ENCODE results near the gene TBC1D23. TPM values are rescaled to one million over a fixed set of nuclear protein-coding genes. Genes with fewer than 3 reads are reported as not detected.
"Not testable (repeated sequence)": the region's sequence is repeated elsewhere in the genome, so short reads cannot be mapped to it uniquely, and the experiment has no call there.

TBC1D23 gene
- total RNA-seq, 2 donors from 2014 or later = 16.9 to 21.6 TPM

DNA sequence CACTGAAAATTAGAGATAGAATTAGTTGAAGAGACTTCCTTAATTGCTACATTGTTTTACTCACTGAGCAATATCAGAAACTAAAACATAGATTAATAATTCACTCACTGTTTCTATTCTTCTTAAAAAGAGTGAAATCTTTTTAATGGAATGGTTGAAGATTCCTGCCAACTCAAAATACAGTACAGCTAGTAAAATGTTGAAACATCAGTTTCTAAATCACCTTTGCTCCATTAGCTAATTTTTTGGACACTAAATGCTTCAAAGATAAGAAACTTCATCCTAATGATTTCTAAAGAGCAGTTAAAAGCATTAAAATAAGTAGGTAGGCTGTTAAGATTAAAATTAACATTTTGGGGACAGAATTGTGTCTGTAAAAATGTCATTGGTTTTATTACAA is 63.3 kb downstream of the TBC1D23 start:
- DNase-seq (ENCODE audit: low spot score in 2 of 2) = no peak
- H3K27ac Mint-ChIP-seq = no peak overlapping the region
- no peak for ATAC-seq
- H3K36me3 Mint-ChIP-seq = peaks cover 0 to 10% of the 10 kb centered on the region in 2 donors
- H3K9me3 Mint-ChIP-seq = no peaks in the 10 kb centered on the region

DNA sequence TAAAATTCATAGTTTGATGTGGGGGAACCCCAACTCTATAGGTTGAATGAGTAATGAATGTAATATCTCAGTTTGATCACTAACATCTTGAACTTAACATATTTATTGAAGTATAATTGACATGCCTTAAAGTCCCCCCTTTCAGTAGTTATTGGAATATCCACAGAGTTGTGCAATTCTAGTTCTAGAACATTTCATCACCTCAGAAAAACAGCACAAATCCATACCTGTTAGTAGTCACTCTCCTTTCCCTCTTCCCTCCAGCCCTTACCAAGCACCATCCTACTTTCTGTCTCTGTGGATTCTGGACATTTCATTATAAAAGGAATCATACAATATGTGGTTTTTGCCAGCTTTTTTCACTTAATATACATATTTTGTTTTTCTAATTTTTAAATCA is 65.0 kb downstream of the TBC1D23 start:
- H3K27ac Mint-ChIP-seq = no peak overlapping the region
- no peaks in the 10 kb centered on the region for H3K9me3 Mint-ChIP-seq
- H3K36me3 Mint-ChIP-seq = peaks cover 0 to 10% of the 10 kb centered on the region in 2 donors
- DNase-seq (ENCODE audit: low spot score in 2 of 2) (no peak), ATAC-seq (no peak)

DNA sequence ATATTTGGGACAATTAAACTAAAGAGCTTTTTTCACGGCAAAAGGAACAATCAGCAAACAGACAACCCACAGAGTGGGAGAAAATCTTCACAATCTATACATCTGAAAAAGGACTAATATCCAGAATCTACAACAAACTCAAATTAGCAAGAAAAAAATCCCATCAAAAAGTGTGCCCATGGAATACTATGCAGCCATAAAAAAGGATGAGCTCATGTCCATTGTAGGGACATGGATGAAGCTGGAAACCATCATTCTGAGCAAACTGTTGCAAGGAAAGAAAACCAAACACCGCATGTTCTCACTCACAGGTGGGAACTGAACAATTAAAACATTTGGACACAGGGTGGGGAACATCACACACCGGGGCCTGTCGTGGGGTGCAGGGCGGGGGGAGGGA is 66.6 kb downstream of the TBC1D23 start:
- H3K9me3 Mint-ChIP-seq; H3K27ac Mint-ChIP-seq; ATAC-seq; H3K36me3 Mint-ChIP-seq; DNase-seq (ENCODE audit: low spot score in 2 of 2): not testable (repeated sequence)

DNA sequence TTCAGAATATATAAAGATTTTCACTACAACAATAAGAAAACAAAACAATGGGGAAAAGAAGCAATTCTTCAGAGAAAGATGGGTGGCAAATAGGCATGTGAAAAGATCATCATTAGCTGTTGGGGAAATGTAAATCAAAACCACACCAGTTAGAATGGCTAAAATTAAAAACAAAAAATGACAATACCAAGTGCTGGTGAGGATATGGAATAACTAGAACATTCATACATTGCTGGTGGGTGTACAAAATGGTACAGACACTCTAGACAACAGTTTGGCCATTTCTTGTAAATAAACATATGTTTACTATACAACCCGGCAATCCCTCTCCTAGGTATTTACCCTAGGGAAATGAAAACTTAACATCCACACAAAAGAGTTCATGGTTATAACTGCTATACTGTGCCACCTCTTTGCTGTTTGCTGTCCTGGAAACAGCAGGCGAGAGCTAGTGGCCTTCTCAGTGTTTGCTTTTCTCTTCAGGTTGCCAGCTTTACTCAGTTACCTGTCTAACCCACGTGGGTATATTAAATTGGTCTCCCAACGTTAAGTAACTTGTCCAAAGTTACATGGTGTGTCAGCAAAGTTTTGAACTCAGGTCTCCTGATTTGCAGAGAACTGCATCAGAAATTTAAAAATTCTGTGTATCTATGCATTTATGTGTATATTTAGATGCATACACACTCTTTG is 69.2 kb downstream of the TBC1D23 start:
- Mint-ChIP-seq H3K9me3 (no peaks in the 10 kb centered on the region), H3K27ac (no peak overlapping the region), H3K36me3 (peaks cover under 1 to 11% of the 10 kb centered on the region in 2 donors)
- DNase-seq (ENCODE audit: low spot score in 2 of 2) (no peak), ATAC-seq (no peak)

DNA sequence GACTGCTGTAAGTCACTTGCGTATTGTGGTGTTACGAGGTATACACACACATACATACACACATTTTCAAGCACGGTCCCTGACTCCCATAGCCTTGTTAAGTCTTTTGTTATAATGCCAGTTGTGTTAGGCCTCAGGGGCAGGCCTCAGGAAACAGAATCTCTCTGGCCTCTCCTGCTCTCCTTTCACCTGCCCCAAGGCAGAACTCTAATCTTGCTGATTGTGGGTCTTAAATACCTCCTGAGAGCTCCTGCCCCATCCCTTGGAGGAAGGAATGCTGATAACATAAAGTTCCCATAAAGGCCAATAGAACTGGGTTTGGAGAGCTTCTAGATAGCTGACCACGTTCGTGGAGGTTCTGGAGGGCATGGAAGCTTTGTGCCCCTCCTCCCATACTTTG is 69.9 kb downstream of the TBC1D23 start:
- no peak for ATAC-seq
- no peak overlapping the region for H3K27ac Mint-ChIP-seq
- no peaks in the 10 kb centered on the region for H3K9me3 Mint-ChIP-seq
- DNase-seq (ENCODE audit: low spot score in 2 of 2) = no peak
- peaks cover 6 to 17% of the 10 kb centered on the region in 2 donors for H3K36me3 Mint-ChIP-seq

DNA sequence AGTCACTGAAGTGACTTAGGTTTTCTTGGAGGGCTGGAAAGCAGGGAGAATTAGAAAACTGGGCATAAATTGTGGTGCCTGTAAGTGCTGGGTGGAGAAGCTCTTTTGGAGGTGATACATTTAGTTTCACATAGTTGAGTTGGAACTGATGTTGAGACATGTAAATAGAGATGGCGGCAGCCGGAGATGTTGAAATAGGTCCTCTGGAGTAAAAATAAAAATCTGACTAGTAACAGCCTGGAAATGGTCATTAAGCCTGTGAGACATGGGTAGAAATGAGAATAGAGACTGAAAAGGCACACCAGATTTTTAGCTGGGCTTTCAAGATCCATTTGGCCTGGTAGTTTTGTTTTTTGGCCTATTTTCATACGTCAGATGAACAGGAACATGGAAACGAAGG is 70.9 kb downstream of the TBC1D23 start:
- Mint-ChIP-seq H3K27ac (peak overlapping the region in 1 of 2 donors; percentile 0), H3K9me3 (no peaks in the 10 kb centered on the region), H3K36me3 (peaks cover 6 to 16% of the 10 kb centered on the region in 2 donors)
- DNase-seq (ENCODE audit: low spot score in 2 of 2) (no peak), ATAC-seq (no peak)

DNA sequence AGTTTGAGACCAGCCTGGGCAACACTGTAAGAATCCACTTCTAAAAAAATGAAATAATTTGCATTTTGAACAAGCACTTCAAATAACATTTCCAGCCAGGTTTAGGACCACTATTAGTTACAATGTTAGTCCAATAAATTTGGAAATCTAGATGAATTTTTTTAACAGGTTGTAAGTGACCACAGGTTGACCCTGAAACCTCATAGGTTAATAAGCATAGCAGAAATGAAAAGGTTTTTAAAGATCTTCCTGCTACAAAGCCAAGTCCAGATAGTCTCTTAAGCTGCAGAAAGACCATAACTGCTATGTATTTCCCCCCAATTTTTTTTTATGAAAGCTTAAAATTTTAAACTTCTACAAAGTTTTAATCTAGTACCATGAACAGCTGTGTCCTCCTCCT is 72.3 kb downstream of the TBC1D23 start:
- H3K9me3 Mint-ChIP-seq = no peaks in the 10 kb centered on the region
- ATAC-seq = no peak
- no peak overlapping the region for H3K27ac Mint-ChIP-seq
- DNase-seq (ENCODE audit: low spot score in 2 of 2) = no peak
- peaks cover 6 to 7% of the 10 kb centered on the region in 2 donors for H3K36me3 Mint-ChIP-seq

DNA sequence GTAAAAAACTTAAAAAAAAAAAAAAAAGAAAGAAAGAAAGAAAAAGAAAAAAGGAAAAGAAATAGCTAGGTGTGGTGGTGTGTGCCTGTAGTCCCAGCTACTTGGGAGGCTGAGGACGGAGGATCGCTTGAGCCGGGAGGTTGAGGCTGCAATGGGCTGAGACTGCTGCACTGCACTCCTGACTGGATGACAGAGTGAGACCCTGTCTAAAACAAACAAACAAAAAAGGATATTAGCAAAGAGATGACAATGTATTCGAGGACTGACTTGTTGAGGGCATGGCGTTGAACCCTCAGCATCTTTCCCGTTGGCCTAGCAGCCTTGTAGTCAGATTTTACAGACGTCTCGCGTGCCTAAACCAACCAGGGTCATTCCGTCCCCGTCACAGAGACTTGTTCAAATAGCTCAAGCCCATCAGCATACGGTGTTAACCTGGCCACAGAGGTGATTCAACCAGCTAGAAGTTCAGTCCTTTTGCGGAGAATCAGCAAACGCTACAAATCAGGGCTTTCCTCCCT is 73.2 kb downstream of the TBC1D23 start:
- no peaks in the 10 kb centered on the region for H3K9me3 Mint-ChIP-seq
- ATAC-seq = peak in 1 of 2 donors; percentile 55
- H3K36me3 Mint-ChIP-seq = peaks cover 7 to 9% of the 10 kb centered on the region in 2 donors
- H3K27ac Mint-ChIP-seq = peak overlapping the region in 1 of 2 donors; percentile 93
- DNase-seq (ENCODE audit: low spot score in 2 of 2) = no peak

DNA sequence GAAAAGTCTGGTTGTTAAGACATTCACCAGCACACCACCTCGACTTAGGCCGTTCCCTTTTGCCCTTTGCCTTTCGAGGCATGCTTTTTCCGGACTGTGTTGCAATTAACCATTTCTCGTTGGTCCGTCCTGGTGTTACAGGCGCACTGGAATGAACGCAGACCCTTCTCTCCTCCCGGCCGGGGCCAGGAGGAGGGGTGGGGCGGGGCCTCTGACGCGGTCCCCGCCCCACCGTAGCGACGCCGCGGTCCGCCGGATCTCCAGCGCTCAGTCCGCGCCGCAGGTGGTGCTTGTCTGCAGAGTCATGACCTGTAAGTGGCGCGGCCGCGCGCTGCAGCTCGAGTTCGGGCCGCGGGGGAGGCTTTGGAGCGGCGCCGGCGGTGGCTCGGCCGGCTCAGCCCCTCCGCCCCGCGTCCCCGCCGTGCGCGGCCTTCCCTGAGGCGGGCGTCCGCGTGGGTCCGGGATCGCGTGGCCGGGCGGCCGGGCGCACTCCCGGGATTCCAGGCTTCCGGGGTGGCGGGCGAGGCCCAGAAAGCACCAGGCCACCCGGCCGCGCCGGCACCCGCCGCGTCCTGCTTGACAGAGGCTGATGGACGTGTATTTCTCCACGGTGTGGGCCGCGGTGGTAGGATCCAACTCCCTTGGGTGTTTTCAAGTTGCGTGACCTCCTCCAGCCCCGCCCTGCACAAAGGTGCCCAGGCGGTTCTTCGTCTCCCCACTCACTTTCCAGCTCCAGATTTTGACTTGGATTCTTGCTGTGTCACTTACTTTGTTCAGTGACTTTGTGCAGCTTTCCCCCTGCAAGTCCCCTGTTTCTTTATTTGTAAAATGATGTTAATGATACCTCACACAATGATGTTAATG is 73.9 kb downstream of the TBC1D23 start, which contains the start of gene NIT2:
Gene NIT2, plus strand, starts transcription at position 270 of the 864 bp plus-strand sequence. Its CDS starts 35 bp downstream, at position 305.
- no peaks in the 10 kb centered on the region for H3K9me3 Mint-ChIP-seq
- H3K36me3 Mint-ChIP-seq = peaks cover 7 to 12% of the 10 kb centered on the region in 2 donors
- DNase-seq (ENCODE audit: low spot score in 2 of 2) (peak; percentile 80), ATAC-seq (peak; percentile 96 to 99)
- H3K27ac Mint-ChIP-seq = peak within 1 kb of the TSS; percentile 93 to 98

DNA sequence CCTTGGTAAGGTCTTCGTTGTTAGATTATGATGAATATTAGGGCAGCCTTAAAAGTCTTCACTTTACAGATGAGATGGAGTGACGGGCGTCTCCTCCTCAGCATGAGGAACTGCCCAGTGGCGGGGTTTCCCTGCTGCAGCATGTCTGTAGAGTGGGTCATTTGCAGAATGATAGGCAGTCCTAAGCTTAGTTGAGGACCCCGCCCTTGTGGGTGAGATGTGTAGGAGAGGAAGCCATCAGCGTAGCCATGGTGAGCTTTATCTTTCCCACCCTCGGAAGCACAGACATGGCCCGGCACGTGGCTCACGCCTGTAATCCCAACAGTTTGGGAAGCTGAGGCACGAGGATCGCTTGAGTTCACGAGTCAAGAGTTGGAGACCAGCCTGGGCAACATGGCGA is 74.6 kb downstream of the TBC1D23 start:
- DNase-seq (ENCODE audit: low spot score in 2 of 2) (no peak), ATAC-seq (no peak)
- Mint-ChIP-seq H3K27ac (peak overlapping the region; percentile 93 to 98), H3K9me3 (no peaks in the 10 kb centered on the region), H3K36me3 (peaks cover 8 to 12% of the 10 kb centered on the region in 2 donors)

DNA sequence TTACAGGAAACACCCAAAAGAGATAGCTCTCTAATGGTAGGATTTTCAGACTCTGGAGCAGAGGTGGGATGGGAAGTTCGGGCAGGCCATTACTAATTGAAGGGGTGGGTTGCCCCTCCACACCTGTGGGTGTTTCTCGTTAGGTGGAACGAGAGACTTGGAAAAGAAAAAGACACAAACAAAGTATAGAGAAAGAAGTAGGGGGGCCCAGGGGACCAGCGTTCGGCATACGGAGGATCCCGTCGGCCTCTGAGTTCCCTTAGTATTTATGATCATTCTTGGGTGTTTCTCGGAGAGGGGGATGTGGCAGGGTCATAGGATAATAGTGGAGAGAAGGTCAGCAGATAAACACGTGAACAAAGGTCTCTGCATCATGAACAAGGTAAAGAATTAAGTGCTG is 75.4 kb downstream of the TBC1D23 start:
- H3K27ac Mint-ChIP-seq = peak overlapping the region; percentile 79 to 93
- not testable (repeated sequence) for DNase-seq (ENCODE audit: low spot score in 2 of 2); H3K9me3 Mint-ChIP-seq

DNA sequence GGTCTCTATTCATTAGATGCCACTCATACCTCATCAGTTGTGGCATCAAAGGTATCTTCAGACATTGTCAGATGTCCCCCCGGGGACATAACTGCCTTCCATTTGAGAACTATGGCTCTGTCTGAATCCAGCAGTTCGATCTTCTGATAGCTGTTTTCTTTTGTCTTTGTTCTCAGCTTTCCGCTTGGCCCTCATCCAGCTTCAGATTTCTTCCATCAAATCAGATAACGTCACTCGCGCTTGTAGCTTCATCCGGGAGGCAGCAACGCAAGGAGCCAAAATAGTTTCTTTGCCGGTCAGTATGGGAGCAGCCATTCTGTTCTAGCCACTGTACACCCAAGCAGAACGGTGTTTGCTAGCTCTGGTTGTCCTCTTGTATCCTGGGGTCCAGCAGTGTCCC is 78.1 kb downstream of the TBC1D23 start:
- H3K36me3 Mint-ChIP-seq = peaks cover 12 to 39% of the 10 kb centered on the region in 2 donors
- DNase-seq (ENCODE audit: low spot score in 2 of 2) (no peak), ATAC-seq (no peak)
- H3K27ac Mint-ChIP-seq = peak overlapping the region in 1 of 2 donors; percentile 2
- peaks cover 0 to 4% of the 10 kb centered on the region in 2 donors for H3K9me3 Mint-ChIP-seq

More for the DNA sequence above, 75.4 kb downstream of the TBC1D23 start:
- ATAC-seq = not testable (repeated sequence)
- peaks cover 12 to 16% of the 10 kb centered on the region in 2 donors for H3K36me3 Mint-ChIP-seq

DNA sequence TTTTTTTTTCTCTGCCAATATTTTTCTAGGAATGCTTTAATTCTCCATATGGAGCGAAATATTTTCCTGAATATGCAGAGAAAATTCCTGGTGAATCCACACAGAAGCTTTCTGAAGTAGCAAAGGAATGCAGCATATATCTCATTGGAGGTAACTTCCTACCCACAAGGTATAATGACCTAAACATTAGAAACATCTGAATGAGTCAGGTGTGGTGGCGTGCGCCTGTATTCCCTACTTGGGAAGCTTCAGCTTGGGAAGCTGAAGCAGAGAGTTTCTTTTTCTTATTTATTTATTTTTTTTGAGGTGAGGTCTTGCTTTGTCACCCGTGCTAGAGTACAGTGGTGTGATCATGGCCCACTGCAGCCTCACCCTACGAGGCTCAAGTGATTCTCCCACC is 79.0 kb downstream of the TBC1D23 start:
- ATAC-seq (no peak), DNase-seq (ENCODE audit: low spot score in 2 of 2) (no peak)
- Mint-ChIP-seq H3K9me3 (peaks cover 0 to 4% of the 10 kb centered on the region in 2 donors), H3K36me3 (peaks cover 12 to 42% of the 10 kb centered on the region in 2 donors), H3K27ac (no peak overlapping the region)

DNA sequence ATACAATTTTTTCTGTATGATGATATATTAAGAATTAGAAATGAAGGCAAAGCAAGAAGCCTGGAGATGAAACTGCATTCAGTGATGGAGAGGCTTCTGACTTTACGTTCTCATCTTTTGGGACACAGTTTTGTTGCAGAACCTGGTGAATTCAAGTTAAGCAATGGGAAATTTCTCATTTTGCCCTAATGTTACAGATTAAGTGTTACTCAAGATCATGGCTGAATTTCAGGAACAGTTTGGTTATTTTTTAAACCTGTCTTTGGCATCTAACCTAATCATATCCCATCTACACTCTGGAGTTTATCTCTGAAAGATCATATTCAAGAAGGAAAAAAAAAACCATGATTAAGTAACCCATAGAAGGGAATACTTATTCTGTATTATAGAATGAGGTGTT is 79.7 kb downstream of the TBC1D23 start:
- Mint-ChIP-seq H3K36me3 (peaks cover 8 to 39% of the 10 kb centered on the region in 2 donors), H3K27ac (no peak overlapping the region), H3K9me3 (peaks cover 0 to 4% of the 10 kb centered on the region in 2 donors)
- DNase-seq (ENCODE audit: low spot score in 2 of 2) = no peak
- ATAC-seq = no peak

DNA sequence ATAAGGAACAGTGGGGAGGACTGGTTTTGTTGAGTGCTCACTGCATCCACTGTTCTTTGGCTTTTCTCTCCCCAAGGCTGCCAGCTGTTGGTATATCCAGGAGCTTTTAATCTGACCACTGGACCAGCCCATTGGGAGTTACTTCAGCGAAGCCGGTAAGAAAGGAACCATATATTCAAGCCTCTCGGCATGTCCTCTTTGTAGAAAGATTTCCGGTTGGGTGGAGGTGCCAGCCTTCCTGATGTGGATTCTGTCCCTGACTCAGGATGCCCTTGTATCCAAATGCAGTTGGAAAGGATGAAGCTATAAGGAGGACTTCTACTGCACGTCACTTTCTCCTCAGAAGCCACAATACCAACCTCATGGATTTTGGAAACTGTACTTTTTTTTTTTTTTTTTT is 87.9 kb downstream of the TBC1D23 start:
- no peak for DNase-seq (ENCODE audit: low spot score in 2 of 2)
- Mint-ChIP-seq H3K27ac (no peak overlapping the region), H3K9me3 (peaks cover 0 to 7% of the 10 kb centered on the region in 2 donors), H3K36me3 (peaks cover 42 to 56% of the 10 kb centered on the region in 2 donors)
- no peak for ATAC-seq

DNA sequence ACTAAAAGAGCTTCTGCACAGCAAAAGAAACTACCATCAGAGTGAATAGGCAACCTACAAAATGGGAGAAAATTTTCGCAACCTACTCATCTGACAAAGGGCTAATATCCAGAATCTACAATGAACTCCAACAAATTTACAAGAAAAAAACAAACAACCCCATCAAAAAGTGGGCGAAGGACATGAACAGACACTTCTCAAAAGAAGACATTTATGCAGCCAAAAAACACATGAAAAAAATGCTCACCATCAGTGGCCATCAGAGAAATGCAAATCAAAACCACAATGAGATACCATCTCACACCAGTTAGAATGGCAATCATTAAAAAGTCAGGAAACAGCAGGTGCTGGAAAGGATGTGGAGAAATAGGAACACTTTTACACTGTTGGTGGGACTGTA is 91.0 kb downstream of the TBC1D23 start:
- H3K36me3 Mint-ChIP-seq = peaks cover 30 to 35% of the 10 kb centered on the region in 2 donors
- not testable (repeated sequence) for ATAC-seq; H3K9me3 Mint-ChIP-seq; DNase-seq (ENCODE audit: low spot score in 2 of 2); H3K27ac Mint-ChIP-seq
